ENCODE data around the gene CLDN6. TPM values are rescaled to one million over a fixed set of nuclear protein-coding genes. Genes with fewer than 3 reads are reported as not detected.

Gene CLDN6
- total RNA-seq, 1 donor from 2014 or later: 319 TPM

DNA sequence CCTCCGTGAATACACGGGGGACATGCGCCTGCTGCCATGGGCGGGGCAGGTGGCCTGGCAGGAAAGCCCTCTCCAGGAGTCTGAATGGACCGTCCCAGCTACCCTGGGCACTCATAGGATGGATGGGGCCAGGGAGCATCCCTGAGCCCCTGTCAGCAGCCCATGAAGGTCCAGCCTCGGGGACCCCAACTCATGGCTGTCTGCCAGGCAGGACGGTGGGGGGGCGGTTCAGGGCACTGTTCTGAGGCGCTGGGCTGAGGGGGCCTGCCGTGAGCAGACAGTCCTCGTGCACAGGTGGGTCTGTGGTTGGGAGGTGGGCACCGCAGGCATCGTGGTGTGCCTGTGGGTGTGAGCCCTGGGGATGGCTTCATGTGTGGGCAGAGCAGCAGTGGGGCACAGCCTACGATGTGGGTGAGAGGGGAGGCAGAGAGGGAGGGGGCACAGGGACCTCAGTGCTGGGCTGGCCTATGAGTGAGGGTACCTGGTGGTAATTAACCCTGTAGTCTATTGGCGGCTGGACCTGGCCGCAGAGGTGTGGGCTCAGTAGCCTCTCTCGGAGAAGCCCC, 31.3 kb downstream of the CLDN6 start:
- H3K36me3 ChIP-seq (ENCODE audit: control insufficient read depth, insufficient read depth, low read length): no peaks in the 10 kb centered on the region
- DNase-seq (ENCODE audit: low read depth): no peak
- H3K27me3 ChIP-seq (ENCODE audit: control insufficient read depth, insufficient read depth, low read length): peaks cover 19% of the 10 kb centered on the region
- TF ChIP-seq CTCF (IDR thresholded peaks at IDR 0.05; ENCODE audit: insufficient read depth, low read length, poor library complexity, severe bottlenecking): no peak
- no peak overlapping the region for H3K4me3 ChIP-seq (ENCODE audit: low read depth, low read length)

DNA sequence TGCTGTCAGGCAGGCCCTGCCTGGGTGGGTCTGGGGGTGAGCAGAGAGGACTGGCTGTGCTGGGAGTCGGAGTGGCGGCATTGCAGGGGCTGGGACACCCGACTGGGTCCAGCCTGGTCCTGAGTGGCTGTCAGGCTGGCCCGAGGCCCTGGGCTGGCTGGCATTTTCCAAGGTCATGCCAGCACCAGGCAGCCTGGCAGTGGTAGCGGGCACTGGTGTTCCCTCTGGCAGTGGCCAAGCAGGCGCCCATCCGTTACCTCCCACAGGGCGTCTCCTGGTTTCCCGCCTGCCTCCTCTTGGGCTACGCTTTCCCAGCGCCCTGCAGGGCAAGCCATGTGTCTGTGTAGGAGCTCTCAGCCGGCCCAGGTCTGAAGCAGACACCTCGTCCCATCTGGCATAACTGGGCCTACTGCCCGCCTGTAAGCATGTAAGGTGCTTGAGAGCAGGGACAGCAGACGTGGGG, 32.1 kb downstream of the CLDN6 start:
- TF ChIP-seq CTCF (IDR thresholded peaks at IDR 0.05; ENCODE audit: insufficient read depth, low read length, poor library complexity, severe bottlenecking): no peak
- Histone ChIP-seq H3K4me3 (ENCODE audit: low read depth, low read length) (no peak overlapping the region), H3K27me3 (ENCODE audit: control insufficient read depth, insufficient read depth, low read length) (peaks cover 19% of the 10 kb centered on the region), H3K36me3 (ENCODE audit: control insufficient read depth, insufficient read depth, low read length) (no peaks in the 10 kb centered on the region)
- DNase-seq (ENCODE audit: low read depth): no peak

GRCh38 chr16:2985462-2985861, 32.5 kb downstream of the CLDN6 start:
- Histone ChIP-seq H3K27me3 (ENCODE audit: control insufficient read depth, insufficient read depth, low read length) (peaks cover 17% of the 10 kb centered on the region), H3K36me3 (ENCODE audit: control insufficient read depth, insufficient read depth, low read length) (no peaks in the 10 kb centered on the region), H3K4me3 (ENCODE audit: low read depth, low read length) (no peak overlapping the region)
- no peak for TF ChIP-seq CTCF (IDR thresholded peaks at IDR 0.05; ENCODE audit: insufficient read depth, low read length, poor library complexity, severe bottlenecking)
- DNase-seq (ENCODE audit: low read depth): no peak

- Histone ChIP-seq H3K4me3 (ENCODE audit: low read depth, low read length) (no peak overlapping the region), H3K36me3 (ENCODE audit: control insufficient read depth, insufficient read depth, low read length) (no peaks in the 10 kb centered on the region), H3K27me3 (ENCODE audit: control insufficient read depth, insufficient read depth, low read length) (peaks cover 5% of the 10 kb centered on the region)
- TF ChIP-seq CTCF (IDR thresholded peaks at IDR 0.05; ENCODE audit: insufficient read depth, low read length, poor library complexity, severe bottlenecking): peak; percentile 33
- no peak for DNase-seq (ENCODE audit: low read depth)
Observed at GRCh38 chr16:2983706-2984136, 34.3 kb downstream of the CLDN6 start.

DNA sequence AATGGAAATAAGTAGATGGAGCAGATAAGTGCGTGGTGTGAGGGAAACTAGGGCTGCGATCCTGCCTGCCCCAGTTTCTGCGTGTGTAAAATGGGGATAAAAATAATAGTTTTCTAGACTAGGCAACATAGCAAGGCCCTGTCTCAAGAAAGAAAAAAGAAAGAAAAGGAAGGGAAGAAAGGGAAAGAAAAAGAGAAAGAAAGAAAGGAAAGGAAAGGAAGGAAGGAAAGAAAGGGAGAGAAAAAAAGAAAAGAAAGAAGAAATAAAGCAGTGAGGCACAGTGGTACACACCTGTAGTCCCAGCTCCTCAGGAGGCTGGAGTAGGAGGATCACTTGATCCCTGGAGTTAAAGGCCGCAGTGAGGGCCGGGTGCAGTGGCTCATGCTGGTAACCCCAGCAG, 35.6 kb downstream of the CLDN6 start:
- TF ChIP-seq CTCF (IDR thresholded peaks at IDR 0.05; ENCODE audit: insufficient read depth, low read length, poor library complexity, severe bottlenecking): no peak
- Histone ChIP-seq H3K27me3 (ENCODE audit: control insufficient read depth, insufficient read depth, low read length) (peaks cover 2% of the 10 kb centered on the region), H3K36me3 (ENCODE audit: control insufficient read depth, insufficient read depth, low read length) (no peaks in the 10 kb centered on the region), H3K4me3 (ENCODE audit: low read depth, low read length) (no peak overlapping the region)
- no peak for DNase-seq (ENCODE audit: low read depth)

DNA sequence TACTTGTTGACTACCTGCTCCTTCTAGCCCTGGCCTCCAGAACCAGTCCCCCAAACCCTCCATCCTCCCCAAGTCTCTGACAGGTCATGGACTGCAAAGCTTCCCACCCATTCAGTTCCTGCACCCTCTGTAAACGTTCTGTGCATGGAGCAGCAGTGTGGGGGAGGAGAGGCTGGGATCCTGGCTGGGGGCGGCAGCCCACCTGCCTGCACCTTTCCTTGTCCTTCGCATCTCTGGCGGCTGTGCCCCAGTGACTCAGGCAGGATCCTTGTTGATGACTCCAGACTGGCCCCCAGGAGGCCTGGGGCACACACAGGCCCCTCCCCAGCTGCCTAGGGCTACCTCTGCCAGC, 36.1 kb downstream of the CLDN6 start:
- no peak for TF ChIP-seq CTCF (IDR thresholded peaks at IDR 0.05; ENCODE audit: insufficient read depth, low read length, poor library complexity, severe bottlenecking)
- Histone ChIP-seq H3K27me3 (ENCODE audit: control insufficient read depth, insufficient read depth, low read length) (peaks cover 2% of the 10 kb centered on the region), H3K4me3 (ENCODE audit: low read depth, low read length) (no peak overlapping the region), H3K36me3 (ENCODE audit: control insufficient read depth, insufficient read depth, low read length) (no peaks in the 10 kb centered on the region)
- DNase-seq (ENCODE audit: low read depth): no peak

Measured in kidney epithelial cell (primary cell).